ENCODE data around the gene H2BK1.

GRCh38 chr7:151167197-151167961 lies 42.9 kb downstream of the H2BK1 start, which contains the start of gene GBX1:
- no peak for TF ChIP-seq POLR2A (IDR thresholded peaks at IDR 0.05)
- TF ChIP-seq CTCF (IDR thresholded peaks at IDR 0.05), result no peak

Data from right lobe of liver (tissue), 4 donors.